HG03432 (cell line): ENCODE results near the gene NCOA6.

Experiments
- ATAC-seq: cut with Tn5 transposase; IDR thresholded peaks from one replicate; pipeline ENCODE4 v1.9.1; 2021; ENCODE audit warnings: mild to moderate bottlenecking, moderate library complexity; ENCODE audit not compliant: unreplicated experiment

Gene NCOA6

DNA sequence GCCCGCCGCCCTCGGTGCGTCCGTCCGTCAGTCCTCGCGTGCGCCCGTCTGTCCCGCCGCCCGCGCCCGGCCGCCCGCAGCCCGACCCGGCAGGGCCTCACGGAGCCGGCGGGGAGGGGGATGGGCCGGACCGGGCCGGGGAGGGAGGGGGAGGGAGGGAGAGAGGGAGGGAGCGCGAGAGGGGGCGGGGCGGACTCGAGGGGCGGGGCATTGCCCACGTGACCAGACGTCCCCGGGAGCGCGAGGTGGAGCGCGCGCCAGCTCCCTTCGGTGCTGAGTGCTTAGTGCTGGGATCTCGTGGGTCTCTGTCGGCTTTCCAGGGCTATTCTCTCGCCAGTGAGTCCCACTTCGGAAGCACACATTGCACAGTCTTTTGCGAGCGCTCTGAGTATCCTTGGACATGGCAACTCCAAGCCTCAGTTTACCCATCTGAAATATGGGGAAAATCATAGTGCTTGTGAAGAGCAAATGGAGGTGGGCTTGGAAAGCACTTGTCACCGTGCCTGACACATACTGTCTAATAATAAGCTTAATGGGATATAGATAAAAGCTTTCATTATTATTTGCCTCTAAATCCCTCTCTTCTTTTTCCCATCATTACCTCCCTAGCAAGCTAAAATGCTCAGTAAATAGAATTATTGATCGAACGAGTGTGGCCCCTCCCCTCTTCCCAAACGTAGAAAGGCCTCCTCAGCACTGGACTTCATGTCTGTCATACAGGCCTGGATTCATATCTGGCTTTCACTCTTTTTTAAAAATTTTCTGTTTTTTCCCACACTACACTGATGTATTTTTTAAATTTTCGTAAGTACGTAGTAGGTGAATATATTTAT, at the start of gene NCOA6:
Gene NCOA6, minus strand, starts transcription at position 122 of the 833 bp plus-strand sequence. CDS start 43,296 bp downstream, outside the sequence.
- peak; percentile 70 for ATAC-seq

DNA sequence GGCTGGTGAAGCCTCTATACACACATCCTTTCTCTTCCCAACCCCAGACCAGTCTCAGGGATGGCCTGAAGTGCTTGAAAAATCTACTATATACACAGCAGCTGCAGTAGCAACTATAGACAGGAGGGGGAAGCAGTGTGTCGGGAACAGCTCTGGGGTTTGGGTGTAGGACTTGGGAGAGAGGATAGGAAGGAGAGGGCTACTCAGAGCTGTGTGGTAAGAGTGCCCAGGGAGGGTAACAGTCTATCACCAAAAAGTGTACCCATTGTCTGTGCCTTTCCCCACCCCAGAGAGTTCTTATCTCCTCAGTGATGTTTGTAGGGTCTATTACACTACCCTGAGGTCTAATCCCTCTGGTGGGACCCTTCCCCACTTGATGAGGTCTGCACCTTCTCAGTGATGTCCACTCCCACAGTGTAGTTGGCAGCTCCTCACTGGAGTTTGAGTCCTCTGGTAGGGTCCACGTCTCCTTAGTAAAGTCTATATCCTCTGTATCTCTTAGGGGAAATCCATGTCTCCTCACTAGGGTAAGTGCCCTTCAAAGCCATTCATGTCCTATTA, 48.7 kb upstream of the NCOA6 start:
- ATAC-seq, result no peak

DNA sequence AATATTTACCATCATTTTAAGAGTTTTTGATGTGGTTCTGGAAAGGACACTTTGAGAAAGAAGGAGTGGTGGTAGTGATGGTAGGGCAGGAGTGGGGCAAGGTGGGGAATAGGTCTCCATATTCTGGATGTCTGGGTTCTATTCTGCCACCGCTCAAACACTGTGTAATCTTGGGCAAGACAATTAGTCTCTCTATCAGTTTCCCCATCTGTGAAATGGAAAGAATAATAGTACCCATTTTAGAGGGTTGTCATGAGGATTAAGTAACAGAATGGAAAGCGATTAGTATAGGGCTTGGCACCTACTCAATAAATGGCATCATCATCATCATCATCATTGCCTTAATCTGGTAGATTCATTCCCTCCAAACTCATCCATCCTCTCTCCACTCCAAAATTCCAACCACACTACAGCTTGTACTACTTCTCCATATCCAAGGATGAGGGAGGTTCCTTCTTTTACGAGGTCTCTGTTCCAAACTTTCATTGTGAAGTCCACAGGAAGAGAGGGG, 48.2 kb upstream of the NCOA6 start:
- no peak for ATAC-seq

DNA sequence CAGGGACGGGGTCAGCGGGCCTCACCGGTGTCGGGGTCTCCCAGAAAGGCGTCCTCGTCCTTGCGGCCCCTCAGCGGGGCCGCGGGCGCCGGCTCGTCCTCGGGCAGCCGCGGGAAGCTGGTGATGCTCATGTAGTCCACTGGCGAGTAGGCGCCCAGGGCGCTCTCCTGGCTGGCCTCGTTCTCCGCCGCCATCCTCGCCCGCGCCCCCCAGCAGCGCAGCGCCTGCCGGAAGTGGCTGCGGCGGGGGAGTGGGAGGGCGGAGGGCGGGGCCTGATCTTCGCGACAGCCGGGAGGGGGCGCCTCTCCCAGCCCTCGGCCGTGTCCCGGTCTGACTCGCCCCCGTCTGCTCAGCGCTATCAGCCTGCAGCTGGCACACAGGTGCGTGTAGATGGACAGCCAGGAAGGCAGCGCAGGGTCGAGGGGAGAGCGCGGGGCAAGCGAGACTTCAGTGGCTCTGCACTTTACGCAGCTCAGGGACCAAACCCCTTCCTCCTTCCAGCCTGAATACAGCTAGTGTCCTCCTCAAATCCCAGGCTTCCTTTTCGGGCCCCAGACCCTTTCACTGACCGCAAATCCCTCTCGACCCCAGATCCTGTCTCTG, 47.3 kb upstream of the NCOA6 start, which contains the start of gene GGT7:
Gene GGT7, minus strand, starts transcription at position 235 of the 603 bp plus-strand sequence. Its CDS starts 41 bp downstream, at position 194.
- ATAC-seq, result peak; percentile 48

DNA sequence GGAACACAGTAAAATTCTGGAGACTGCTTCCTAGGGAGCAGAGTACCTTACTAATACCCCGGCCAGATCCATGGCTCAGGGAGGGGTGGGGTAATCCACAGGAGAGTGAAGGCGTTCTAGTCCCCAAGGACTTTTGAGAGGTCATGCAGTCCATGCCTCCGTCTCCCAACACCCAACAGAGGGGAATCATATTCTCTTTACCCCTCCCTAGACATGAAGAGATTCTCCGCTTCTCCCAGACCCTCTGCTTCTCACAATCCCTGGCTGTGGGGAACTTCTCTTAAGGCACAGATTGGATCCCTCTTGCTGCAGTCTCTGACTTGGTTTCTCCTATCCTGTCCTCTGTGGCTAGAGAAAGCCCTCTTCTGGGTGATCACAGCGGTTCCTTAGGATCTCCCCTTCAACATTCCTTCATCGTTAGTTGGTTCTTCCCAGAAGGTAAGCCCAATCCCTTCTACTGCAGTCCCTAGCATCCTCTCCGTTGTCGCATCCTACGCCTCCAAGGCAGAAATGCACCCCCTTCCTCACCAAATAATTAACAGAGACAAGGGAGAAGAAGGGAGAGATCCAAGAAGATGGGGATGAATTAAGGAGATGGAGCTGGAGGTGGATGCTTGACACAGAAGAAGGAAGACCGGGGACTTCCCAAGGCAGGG, 46.6 kb upstream of the NCOA6 start:
- no peak for ATAC-seq

DNA sequence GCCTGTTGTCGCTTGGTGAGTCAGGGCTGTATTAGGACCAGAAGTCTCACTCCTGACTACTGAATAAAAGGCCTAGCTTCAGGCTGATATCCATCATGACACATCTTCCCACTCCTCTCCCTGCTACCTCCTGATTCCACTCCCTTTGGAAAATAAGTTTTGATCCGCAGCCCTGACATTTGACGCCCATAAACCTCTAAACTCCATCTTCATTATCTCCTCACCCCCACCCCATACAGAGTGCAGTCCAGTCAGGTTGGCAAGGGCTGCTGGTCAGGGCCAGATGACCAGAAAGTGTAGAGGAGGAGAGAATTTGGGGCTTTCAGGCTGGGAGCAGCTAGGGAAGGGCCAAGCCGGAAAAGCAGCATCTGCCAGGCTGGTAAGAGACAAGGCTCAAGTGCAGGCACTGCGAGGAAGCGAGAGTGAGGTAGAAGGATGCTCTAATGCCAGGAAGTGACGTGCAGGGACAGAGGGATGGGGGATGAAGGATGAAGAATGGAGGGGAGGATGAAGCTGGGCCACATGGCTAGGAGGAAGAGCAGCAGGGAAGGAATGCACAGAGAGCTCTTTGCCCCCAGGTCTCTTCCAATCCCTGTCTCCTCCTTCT, 46.0 kb upstream of the NCOA6 start:
- no peak for ATAC-seq

DNA sequence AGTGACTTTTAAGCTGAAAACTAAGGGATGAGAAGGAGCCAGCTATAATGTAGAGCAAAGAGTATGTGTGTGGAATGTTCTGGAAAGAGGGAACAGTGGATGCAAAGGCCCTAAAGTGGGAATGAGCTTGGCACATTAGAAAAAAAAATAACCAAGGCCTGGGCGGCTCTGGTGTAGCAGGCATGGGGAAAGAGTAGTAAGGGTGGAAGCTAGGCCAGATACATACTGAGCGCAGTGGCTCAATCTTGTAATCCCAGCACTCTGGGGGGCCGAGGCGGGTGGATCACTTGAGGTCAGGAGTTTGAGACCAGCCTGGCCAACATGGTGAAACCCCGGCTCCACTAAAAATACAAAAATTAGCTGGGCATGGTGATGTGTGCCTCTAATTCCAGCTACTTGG, 38.8 kb upstream of the NCOA6 start:
- no peak for ATAC-seq

DNA sequence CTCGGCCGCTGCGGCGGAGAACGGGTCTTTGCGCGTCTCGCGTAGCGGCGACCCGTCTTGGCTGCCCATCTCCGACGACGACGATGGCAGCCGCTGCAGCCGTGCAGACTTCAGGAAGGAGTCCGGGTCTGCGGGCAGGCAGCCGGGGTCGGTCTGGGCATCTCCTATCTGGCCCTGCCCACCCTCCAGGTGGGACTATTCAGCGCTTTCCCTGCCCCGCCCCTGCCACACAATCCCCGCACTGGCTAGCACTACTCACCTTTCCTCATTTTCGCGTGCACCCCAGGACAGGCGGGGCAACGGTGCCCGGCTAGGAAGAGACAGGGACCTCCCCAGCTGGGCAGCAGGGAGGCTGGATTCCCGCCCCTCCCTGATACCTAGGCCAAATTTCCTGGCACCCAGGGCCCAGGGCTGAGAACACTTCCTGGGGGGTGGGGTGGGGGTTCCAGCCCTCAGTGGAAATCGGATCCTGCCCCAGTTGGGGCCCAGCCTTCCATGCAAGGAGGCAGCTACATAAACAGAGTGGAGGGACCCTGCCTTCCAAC, 38.0 kb upstream of the NCOA6 start:
- no peak for ATAC-seq

DNA sequence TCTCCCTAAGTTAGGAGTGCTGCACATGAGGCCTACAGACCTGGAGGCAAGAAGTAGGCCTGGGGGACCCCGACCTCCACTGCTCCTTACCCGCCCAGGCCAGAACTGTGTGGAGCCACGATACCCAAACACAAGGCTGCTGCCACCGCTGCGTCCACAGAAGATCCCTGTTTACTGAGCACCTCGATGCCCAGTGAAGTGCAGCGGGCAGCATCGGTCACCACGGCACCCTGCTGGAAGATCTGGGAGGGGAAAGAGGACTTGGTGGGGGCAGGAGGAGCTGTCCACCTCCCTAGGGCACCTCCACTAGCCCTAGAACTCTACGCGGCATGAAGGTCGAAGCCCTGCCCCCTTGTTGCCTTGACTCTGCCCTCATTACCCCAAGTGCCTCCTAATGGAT, 37.3 kb upstream of the NCOA6 start:
- no peak for ATAC-seq

DNA sequence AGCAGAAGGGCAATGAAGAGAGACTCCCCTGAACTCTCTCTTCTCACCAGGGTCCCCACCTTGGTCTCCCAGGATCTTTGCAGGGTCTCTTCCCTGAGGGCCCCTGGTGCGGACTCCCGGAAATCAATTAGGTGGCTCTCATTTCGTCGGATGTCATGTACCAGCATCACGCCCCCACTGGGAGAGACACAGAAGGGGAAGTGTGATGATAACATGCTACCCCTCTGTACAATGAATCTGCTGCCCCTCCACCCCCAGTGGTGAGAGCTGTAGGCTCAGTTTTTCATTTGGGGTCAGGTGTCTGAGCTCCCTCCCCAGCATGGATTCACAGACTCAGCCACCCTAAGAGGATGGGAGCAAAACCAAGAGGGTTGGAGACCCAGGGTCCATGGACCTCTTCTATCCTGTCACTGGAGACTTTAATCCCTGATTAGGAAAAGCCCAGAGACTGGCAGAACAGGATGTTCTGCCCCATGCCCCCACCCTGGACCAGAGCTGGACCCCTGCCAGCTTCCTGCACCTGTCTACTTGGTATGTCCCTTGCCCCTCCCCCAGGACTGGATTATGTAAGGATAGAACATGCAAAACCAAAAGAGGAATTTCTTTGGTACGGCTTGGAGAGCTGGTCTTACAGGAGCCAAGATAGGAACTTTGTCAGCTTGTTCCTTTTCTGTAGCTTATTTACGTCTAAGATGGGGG, 36.1 kb upstream of the NCOA6 start:
- ATAC-seq, result no peak

DNA sequence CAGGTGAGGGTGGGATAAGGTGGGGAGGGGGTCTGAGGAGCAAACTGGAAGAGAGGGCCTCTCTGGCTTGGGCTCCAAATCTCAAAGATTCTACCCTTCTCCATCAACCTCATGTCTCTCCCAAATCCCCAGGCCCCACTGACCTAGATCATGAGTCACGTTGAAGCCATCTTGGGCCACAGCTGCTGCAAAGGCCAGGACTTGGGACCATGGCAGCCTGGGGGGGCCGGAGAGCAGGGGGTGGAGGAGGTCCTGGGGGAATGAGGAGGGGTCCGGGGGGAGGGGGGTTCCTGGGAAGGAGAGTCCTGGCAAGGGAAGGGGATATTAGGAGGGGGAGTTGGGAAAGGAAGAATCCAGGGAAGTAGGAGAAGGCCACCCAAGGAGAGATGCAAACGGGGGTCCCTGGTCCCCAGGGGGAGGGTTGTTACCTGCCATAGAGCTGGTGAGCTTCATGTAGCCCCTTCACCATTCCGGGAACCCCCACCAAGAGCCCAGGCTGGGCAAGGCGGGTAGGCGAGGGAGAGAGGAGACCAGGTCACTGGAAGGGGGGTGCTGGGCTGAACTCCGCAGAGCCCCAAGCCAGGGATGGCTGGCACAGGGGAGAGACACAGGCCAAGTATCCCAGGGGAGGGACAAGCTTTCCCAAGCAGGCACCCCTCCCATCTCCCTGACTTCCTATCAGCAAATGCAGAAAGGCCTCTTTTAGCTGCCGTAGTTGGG, 34.5 kb upstream of the NCOA6 start:
- no peak for ATAC-seq

DNA sequence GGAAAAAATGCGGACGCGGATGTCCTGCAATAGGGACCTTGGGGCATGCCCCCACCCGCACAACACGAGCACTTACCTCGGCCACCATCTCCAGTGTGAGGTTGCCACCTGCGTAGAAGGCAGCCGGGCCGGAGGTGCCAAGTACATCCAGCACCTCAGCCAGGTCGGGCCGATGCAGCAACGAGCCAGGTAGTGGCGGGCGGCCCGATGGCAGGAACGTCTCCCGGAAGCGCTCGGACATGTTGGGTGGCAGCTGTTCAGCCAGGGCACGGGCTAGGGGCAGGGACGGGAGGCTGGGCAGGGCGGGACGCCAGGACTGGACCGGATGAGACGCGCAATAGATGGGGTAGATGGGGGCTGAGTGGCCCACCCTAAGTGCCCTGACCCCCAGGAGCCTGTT, 33.9 kb upstream of the NCOA6 start:
- ATAC-seq, result no peak

DNA sequence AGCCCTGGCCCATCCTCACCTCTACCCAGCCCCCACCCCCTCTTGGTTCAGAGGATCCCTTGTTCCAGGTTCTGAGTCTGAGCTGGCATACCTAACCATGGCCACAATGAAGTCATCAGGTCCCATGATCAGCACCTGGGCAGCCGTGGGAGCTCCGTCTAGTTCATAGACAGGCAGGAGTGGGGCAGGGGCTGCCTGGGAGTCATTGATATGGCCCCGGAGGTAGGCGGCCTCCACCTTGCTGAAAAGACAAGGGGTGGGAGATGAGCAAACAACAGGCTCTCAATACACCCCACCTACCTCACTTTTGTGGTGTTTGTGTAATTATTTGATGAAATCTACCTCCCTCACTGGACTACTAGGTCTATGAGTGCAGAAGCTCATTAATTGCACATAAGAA, 26.8 kb upstream of the NCOA6 start:
- no peak for ATAC-seq

DNA sequence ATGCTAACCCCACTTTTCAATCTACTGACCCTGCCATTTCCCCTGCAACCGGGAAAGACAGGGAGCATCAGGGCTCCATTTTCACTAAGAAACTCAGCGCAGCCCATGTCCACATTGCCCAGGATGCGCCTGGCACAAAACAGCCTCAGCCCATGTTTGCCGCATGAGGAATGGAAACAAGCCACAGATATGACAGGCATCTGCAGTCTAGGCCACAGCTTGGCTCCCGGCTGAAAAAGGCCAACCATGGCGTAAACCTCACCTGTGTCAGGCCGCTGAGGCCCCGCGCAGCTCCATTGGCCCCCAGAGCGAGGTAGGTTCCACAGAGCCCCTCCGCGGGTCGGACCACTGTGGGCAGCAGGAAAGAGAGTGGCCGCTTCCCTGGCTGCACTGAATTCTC, 25.5 kb upstream of the NCOA6 start:
- no peak for ATAC-seq

DNA sequence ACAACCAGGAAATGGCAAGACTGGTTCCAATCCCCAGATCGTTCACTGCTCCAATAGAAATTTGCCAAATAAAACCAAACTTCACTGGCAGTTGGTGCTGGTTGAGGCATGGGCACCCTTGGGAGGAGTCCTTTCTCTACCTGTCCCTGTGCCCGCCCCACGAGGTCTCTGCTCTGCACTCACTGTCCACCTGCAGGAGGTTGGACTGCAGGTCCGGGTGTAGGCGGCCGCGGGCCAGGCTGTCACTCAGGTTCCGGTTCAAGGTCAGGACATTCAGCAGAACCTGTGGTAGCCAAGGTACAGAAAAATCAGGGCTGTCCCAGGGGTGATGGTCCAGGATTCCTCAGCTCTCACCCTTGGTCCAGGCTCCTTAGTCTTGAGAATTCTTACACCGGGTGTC, 24.3 kb upstream of the NCOA6 start:
- ATAC-seq, result no peak

DNA sequence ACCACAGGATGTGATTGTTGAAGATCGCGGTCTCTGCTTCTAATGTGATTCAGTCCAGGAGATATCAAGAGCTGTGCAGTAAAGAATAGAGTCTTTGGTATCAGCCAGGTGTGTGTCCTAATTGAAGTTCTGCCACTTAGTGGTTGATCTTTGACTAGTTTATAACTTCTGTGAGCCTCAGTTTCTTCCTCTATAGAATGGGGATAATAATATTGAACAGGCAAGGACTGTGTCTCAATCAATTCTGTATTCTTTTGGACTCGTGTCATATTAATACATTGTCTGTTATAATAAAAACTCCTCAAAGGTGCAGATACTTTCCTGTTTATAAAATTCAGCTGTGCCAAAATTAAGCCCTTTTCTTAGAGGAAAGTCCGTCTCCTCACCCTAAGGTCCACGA, 23.1 kb upstream of the NCOA6 start:
- ATAC-seq, result no peak

DNA sequence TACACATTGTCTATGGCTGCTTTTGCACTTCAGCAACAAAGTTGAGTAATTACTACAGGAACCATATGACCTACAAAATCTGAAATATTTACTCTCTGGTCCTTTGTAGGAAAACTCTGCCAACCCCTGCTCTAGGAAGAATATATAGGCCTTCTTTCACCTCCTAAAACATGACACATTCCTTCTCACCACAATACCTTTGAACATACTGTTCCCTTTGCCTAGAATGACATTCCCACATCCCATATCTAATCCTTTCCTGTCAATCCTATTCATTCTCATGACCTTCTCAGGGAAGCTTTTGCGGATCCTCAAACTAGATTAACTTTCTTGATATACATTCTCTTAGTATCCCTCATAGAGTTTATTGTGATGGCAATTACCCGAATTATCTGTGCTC, 18.0 kb upstream of the NCOA6 start:
- ATAC-seq, result no peak

DNA sequence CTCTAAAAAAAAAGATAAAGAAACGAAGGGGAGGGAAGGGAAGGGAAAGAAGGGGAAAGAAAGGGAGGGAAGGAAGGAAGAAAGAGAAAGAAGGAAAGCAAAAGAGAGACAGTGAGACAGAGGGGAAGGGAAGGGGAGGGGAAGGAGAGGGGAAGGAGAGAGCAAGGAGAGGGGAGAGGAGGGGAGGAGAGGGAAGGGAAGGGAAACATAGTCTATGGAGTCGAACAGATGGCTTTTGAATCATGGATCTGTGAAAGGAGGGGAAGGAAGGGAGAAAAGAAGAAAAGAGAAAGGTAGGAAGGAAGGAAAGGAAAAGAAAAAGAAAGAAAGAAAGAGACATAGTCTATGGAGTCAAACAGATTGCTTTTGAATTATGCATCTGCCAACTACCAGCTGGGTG, 16.7 kb upstream of the NCOA6 start:
- no peak for ATAC-seq

DNA sequence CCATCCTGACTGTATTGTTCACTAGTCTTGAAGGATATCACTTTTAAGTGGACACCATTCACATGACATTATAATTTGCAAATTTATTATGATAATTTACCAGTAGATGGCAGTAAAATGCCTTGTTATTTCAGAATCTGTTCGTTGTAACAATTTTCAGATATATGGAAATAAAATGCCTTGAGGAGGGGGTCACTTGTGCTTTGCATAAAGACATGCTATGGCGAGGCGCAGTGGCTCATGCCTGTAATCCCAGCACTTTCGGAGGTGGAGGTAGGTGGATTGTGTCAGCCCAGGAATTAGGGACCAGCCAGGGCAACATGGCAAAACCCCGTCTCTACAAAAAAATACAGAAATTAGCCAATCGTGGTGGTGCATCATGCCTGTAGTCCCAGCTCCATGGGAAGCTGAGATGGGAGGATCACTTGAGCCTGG, 9.0 kb upstream of the NCOA6 start:
- ATAC-seq, result no peak
